Breast epithelium (tissue), 4 donors: Measurements from ENCODE around the gene HMGN1. TPM values are rescaled to one million over a fixed set of nuclear protein-coding genes. Genes with fewer than 3 reads are reported as not detected.

Experiments
- DNase-seq, 2 donors: peaks; one replicate each; pipeline ENCODE4 v3.0.0-alpha.2; 2019; ENCODE audit warnings: low spot score in 2 of 2
- H3K27ac ChIP-seq, 2 donors: fragments of 200-600 bp; sonication (generic) in 1 of 2; one replicate each; pipeline ENCODE4 v1.5.1; 2016 to 2019; ENCODE audit warnings: mild to moderate bottlenecking in 1 of 2
- H3K27me3 ChIP-seq, 2 donors: fragments of 200-600 bp; sonication (generic) in 1 of 2; one replicate each; pipeline versions ENCODE4 v1.5.1 to v1.6.0; 2017 to 2019; ENCODE audit warnings: control low read depth in 1 of 2, mild to moderate bottlenecking in 1 of 2
- H3K36me3 ChIP-seq: fragments of 200-600 bp; one replicate; pipeline ENCODE4 v1.5.1; 2019
- H3K4me1 ChIP-seq, 2 donors: fragments of 200-600 bp; sonication (generic); one replicate each; pipeline ENCODE4 v1.5.1; 2016 to 2019; ENCODE audit warnings: control low read depth in 1 of 2
- H3K4me3 ChIP-seq, 3 donors: fragments of 200-600 bp; sonication (generic); 1 replicate in 2 of 3; 2 replicates in 1 of 3; pipeline ENCODE4 v1.5.1; 2016 to 2019; ENCODE audit warnings: mild to moderate bottlenecking in 3 of 3, moderate library complexity in 2 of 3
- H3K9me3 ChIP-seq, 2 donors: fragments of 200-600 bp; sonication (generic) in 1 of 2; one replicate each; pipeline ENCODE4 v1.5.1; 2016 to 2019; ENCODE audit warnings: control low read depth in 1 of 2
- CTCF ChIP-seq, 3 donors: fragments of 450-650 bp; IDR thresholded peaks; one replicate each; pipeline ENCODE4 v1.5.1; 2016 to 2017; ENCODE audit warnings: antibody characterized with exemption in 3 of 3, mild to moderate bottlenecking in 3 of 3, moderate library complexity in 3 of 3
- POLR2A ChIP-seq: fragments of 450-650 bp; IDR thresholded peaks from one replicate; pipeline ENCODE4 v1.6.1; 2016; ENCODE audit warnings: antibody characterized with exemption, mild to moderate bottlenecking, moderate library complexity
- POLR2AphosphoS5 ChIP-seq, 3 donors: sonication (generic); formaldehyde crosslinking; IDR thresholded peaks; one replicate each; pipeline ENCODE4 v1.6.1; 2017; ENCODE audit warnings: antibody characterized with exemption in 3 of 3
- intact Hi-C: fragments of 100-400 bp; cut with DNase I; formaldehyde crosslinking; loops from one replicate; pipeline ENCODE4 v1.15.1; 2023; ENCODE audit warnings: low total_unique reads
- total RNA-seq, 3 donors: library from RNA; depleted of rRNA; stranded (reverse); fragments of >200 nt; gene quantifications; one replicate each; pipeline ENCODE4 v1.1.0, GENCODE V29; 2016

The HMGN1 gene
- total RNA-seq, 3 donors from 2014 or later, result 68.5 to 166 (median 127) TPM

GRCh38 chr21:39366563-39366962, 17.7 kb upstream of the HMGN1 start:
- DNase-seq, result no peak
- TF ChIP-seq POLR2A, result no peak
- no peak for TF ChIP-seq CTCF (IDR thresholded peaks at IDR 0.05)
- TF ChIP-seq POLR2AphosphoS5 (IDR thresholded peaks at IDR 0.05), result no peak
- no peaks in the 10 kb centered on the region for H3K9me3 ChIP-seq
- intact Hi-C loops, result no loop called here
- H3K27ac ChIP-seq, result no peak overlapping the region
- no peaks in the 10 kb centered on the region for H3K36me3 ChIP-seq
- H3K4me1 ChIP-seq, result no peaks in the 10 kb centered on the region
- H3K4me3 ChIP-seq, result no peak overlapping the region
- H3K27me3 ChIP-seq, result no peaks in the 10 kb centered on the region

DNA sequence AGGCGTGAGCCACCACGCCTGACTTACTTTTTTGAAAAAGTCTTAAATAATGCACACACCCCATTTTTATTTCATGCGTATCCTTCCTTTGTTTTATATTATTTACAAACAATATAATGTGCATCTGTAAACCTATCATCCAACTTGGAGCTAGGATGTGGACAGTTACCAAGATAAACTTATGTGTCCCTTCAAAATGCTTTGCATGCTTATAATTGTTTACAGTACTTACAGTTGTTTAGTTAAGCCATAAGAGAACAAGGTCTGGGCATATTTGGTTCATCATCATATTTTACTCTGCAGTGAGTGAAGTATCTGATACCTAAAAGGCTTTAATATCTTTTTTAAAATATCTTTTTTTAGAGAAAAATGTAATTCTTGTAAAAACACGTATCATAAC, 16.1 kb upstream of the HMGN1 start:
- Histone ChIP-seq H3K4me1 (no peaks in the 10 kb centered on the region), H3K27ac (no peak overlapping the region), H3K36me3 (no peaks in the 10 kb centered on the region), H3K9me3 (no peaks in the 10 kb centered on the region), H3K4me3 (no peak overlapping the region), H3K27me3 (no peaks in the 10 kb centered on the region)
- intact Hi-C loops, result no loop called here
- no peak for DNase-seq
- no peak for TF ChIP-seq CTCF (IDR thresholded peaks at IDR 0.05)
- TF ChIP-seq POLR2A, result no peak
- no peak for TF ChIP-seq POLR2AphosphoS5 (IDR thresholded peaks at IDR 0.05)

DNA sequence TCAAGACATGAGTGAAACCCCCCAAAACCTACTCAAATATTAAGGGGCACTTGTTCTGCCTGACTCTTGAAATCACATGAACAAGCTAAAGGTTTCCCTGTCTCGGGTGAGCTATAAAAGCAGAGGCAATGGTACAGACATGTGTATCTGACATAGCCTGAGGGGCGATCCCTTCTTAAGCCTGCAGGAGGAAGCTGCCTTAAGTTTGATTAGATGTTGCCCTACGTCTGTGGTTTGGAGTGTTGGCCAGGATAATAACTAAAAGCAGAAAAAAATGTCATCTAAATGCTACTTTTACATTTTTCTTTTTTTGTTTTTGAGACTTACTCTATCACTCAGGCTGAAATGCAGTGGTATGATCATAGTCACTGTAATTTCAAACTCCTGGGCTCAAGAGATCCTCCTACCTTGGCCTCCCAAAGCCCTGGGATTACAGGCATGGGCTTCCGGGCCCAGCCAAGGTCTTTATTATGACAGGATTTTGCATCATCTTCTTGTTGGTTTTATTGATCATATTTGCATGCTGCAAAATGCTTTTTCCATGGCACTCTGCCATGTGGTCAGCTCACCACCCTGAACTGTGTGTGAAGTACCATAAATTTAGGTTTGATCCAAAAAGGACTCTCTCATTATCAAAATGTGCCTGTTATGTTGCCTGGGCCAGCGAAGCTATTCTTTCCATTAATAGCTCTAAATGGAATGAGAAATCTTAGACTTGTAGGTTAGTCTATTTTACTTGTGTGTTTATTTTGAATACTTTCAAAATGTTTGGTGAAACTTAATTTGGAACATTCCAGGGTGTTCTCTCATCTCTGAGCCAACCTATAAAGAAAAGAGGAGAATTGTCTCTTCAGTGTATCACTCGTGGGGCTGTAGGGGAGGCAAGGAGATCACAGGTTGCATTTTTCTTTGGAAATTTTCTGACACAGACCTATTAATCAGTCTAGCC, 15.0 kb upstream of the HMGN1 start:
- Histone ChIP-seq H3K27me3 (no peaks in the 10 kb centered on the region), H3K4me1 (no peaks in the 10 kb centered on the region), H3K4me3 (no peak overlapping the region), H3K9me3 (no peaks in the 10 kb centered on the region), H3K27ac (no peak overlapping the region), H3K36me3 (no peaks in the 10 kb centered on the region)
- no peak for DNase-seq
- intact Hi-C loops, result no loop called here
- no peak for TF ChIP-seq POLR2A
- TF ChIP-seq CTCF (IDR thresholded peaks at IDR 0.05), result no peak
- TF ChIP-seq POLR2AphosphoS5 (IDR thresholded peaks at IDR 0.05), result no peak

- TF ChIP-seq POLR2A (no peak), POLR2AphosphoS5 (IDR thresholded peaks at IDR 0.05) (no peak), CTCF (IDR thresholded peaks at IDR 0.05) (no peak)
- Histone ChIP-seq H3K36me3 (no peaks in the 10 kb centered on the region), H3K4me3 (no peak overlapping the region), H3K27ac (no peak overlapping the region), H3K4me1 (no peaks in the 10 kb centered on the region), H3K27me3 (no peaks in the 10 kb centered on the region), H3K9me3 (no peaks in the 10 kb centered on the region)
- no peak for DNase-seq
- intact Hi-C loops, result no loop called here
These were observed 13.8 kb upstream of the HMGN1 start for GRCh38 chr21:39362733-39363132.

DNA sequence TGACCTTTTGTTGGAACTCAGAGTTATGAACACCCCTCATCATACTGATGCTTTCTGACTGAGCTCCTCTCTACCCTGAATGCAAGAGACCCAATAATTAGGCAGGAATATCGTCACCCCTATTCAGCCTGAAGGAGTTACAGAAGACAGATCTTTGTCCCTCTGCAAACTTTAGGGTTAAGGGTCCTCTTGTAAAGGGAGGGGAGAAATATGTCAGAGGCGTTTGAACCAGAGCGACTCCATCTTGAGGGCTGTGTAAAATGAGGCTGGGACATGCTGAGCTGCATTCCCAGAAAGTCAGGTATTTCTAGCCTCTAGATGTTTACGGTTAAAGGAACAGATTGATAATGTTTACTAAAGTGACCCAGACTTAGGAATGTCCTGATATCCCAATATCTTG, 10.5 kb upstream of the HMGN1 start:
- intact Hi-C loops, result no loop called here
- no peaks in the 10 kb centered on the region for H3K4me1 ChIP-seq
- H3K27ac ChIP-seq, result no peak overlapping the region
- H3K36me3 ChIP-seq, result no peaks in the 10 kb centered on the region
- TF ChIP-seq POLR2A (no peak), CTCF (IDR thresholded peaks at IDR 0.05) (no peak), POLR2AphosphoS5 (IDR thresholded peaks at IDR 0.05) (no peak)
- no peaks in the 10 kb centered on the region for H3K27me3 ChIP-seq
- DNase-seq, result no peak
- H3K9me3 ChIP-seq, result no peaks in the 10 kb centered on the region
- H3K4me3 ChIP-seq, result no peak overlapping the region
